Ovary (tissue), 3 donors: ENCODE data around the gene GFRA3.

Source experiments
- CTCF ChIP-seq, 3 donors: fragments of 450-650 bp in 2 of 3; fragments of 200-600 bp in 1 of 3; IDR thresholded peaks; one replicate each; pipeline versions ENCODE4 v1.5.1 to v1.8.0; 2016 to 2022; ENCODE audit warnings: antibody characterized with exemption in 3 of 3, mild to moderate bottlenecking in 1 of 3
- POLR2A ChIP-seq: fragments of 450-650 bp; IDR thresholded peaks from one replicate; pipeline ENCODE4 v1.6.1; 2017; ENCODE audit warnings: antibody characterized with exemption, mild to moderate bottlenecking, moderate library complexity
- donor health status: DM: no; HTN: no; CAD: no.

- TF ChIP-seq CTCF (IDR thresholded peaks at IDR 0.05), result no peak
- TF ChIP-seq POLR2A, result no peak
Observed at GRCh38 chr5:138234651-138235050, 39.8 kb downstream of the GFRA3 start.
